Endothelial cell of umbilical vein (primary cell): Measurements from ENCODE around the gene KLC1.

Source experiments
- MYC ChIP-seq: IDR thresholded peaks from one replicate; pipeline ENCODE4 v1.6.1; 2011; ENCODE audit warnings: mild to moderate bottlenecking, low read depth, low read length
- POLR2A ChIP-seq: IDR thresholded peaks from 2 replicates; pipeline ENCODE4 v1.6.1; 2012; ENCODE audit warnings: low read depth, mild to moderate bottlenecking, control low read depth, low read length
- POLR2AphosphoS5 ChIP-seq: IDR thresholded peaks from 2 replicates; pipeline ENCODE4 v1.6.1; 2012; ENCODE audit warnings: low read depth, mild to moderate bottlenecking, control low read depth, low read length, moderate library complexity; ENCODE audit not compliant: insufficient read depth
- TF ChIP-seq, protein P1 (sequence below), 2 donors: IDR thresholded peaks; 1 replicate in 1 of 2; 2 replicates in 1 of 2; pipeline ENCODE4 v1.5.1; 2011; ENCODE audit warnings: low read length in 2 of 2, mild to moderate bottlenecking in 2 of 2, moderate library complexity in 2 of 2, control low read depth in 1 of 2, inconsistent platforms in 1 of 2, low read depth in 1 of 2; ENCODE audit not compliant: insufficient read depth in 1 of 2; ENCODE audit errors: extremely low read depth in 1 of 2
- TF ChIP-seq, protein P2 (sequence below): IDR thresholded peaks from 2 replicates; pipeline ENCODE4 v1.6.1; 2011; ENCODE audit not compliant: insufficient read depth, insufficient read length

DNA sequence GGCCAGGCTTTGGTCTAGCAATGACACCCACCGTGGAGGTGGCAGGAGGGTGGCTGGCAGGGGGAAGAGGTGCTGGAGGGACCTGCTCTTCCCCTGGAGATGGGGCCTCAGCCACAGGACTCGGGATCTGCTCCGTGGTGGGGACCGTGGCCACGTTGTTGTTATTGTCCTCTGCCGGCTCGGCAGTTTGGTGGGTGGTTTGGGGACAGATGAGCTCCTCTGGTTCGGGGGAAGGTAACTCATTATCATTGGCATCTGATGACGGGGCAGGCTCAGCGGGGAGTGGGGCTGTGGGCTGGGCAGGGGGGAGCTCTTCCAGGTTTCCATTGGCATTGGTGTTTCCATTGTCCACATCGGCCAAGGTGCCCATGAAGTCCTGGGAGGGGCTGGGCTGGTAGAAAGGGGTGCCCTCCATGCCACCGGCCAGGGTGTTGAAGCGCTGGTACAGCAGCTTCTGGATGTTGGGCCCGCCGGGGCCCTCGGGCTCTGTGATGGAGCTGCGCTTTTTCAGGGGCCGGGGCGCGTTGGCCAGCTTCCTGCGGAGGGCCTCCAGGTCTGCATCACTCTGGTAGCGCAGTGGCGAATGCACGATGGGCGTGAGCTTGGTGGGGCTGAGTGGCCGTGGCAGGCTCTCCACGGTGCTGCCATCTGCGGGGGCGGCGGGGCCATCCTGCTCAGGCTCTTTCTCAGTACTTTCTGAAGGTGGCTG, 110.9 kb downstream of the KLC1 start:
- TF ChIP-seq, protein P1, sequence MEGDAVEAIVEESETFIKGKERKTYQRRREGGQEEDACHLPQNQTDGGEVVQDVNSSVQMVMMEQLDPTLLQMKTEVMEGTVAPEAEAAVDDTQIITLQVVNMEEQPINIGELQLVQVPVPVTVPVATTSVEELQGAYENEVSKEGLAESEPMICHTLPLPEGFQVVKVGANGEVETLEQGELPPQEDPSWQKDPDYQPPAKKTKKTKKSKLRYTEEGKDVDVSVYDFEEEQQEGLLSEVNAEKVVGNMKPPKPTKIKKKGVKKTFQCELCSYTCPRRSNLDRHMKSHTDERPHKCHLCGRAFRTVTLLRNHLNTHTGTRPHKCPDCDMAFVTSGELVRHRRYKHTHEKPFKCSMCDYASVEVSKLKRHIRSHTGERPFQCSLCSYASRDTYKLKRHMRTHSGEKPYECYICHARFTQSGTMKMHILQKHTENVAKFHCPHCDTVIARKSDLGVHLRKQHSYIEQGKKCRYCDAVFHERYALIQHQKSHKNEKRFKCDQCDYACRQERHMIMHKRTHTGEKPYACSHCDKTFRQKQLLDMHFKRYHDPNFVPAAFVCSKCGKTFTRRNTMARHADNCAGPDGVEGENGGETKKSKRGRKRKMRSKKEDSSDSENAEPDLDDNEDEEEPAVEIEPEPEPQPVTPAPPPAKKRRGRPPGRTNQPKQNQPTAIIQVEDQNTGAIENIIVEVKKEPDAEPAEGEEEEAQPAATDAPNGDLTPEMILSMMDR (IDR thresholded peaks at IDR 0.05; ENCODE audit: extremely low read depth in 1 of 2, insufficient read depth in 1 of 2, low read depth in 1 of 2, low read length in 2 of 2): no peak
- TF ChIP-seq POLR2AphosphoS5: no peak
- TF ChIP-seq, protein P2, sequence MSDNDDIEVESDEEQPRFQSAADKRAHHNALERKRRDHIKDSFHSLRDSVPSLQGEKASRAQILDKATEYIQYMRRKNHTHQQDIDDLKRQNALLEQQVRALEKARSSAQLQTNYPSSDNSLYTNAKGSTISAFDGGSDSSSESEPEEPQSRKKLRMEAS: no peak
- no peak for TF ChIP-seq MYC
- TF ChIP-seq POLR2A: no peak
